H1 (cell line): ENCODE measurements around the gene OCSTAMP. TPM values are rescaled to one million over a fixed set of nuclear protein-coding genes. Genes with fewer than 3 reads are reported as not detected.

Experiments
- CTCF ChIA-PET: fragments of 300-600 bp; sonication (Branson Sonifier 250); formaldehyde crosslinking; loops from one replicate; lab custom pipeline; 2021; ENCODE audit not compliant: partially characterized antibody; lab: Charles Lee
- POLR2A ChIA-PET: fragments of 300-600 bp; sonication (Branson Sonifier 250); formaldehyde crosslinking; loops from one replicate; lab custom pipeline; 2021; ENCODE audit warnings: inconsistent platforms; ENCODE audit not compliant: partially characterized antibody; lab: Charles Lee
- DNase-seq, 2 experiments: peaks; one replicate each; pipeline versions ENCODE4 v3.0.0 to v3.0.0-alpha.2; 2010 to 2022; ENCODE audit warnings: low spot score in 2 of 2, low read depth in 1 of 2, mixed read lengths in 1 of 2
- FAIRE-seq: peaks from 2 replicates; lab custom pipeline; 2011; peaks lifted over from hg19 to GRCh38; lab: Jason Lieb, UNC
- H2AFZ ChIP-seq: 2 replicates; pipeline ENCODE4 v1.8.1; 2012; ENCODE audit warnings: low read length, inconsistent platforms
- H2AK5ac ChIP-seq: 2 replicates; pipeline ENCODE4 v1.6.1; 2013; ENCODE audit warnings: low read depth, low read length
- H2BK120ac ChIP-seq: replicated peaks from 2 replicates; pipeline ENCODE3; 2013; ENCODE audit warnings: low read depth, low read length, inconsistent platforms
- H2BK12ac ChIP-seq: 2 replicates; pipeline ENCODE4 v1.6.1; 2013; ENCODE audit warnings: low read depth, low read length
- H2BK15ac ChIP-seq: 2 replicates; pipeline ENCODE4 v1.6.1; 2013; ENCODE audit warnings: low read length
- H2BK20ac ChIP-seq: 2 replicates; pipeline ENCODE4 v1.6.1; 2013; ENCODE audit warnings: low read length
- H2BK5ac ChIP-seq: 2 replicates; pipeline ENCODE4 v1.6.1; 2013; ENCODE audit warnings: low read depth, low read length
- H3K14ac ChIP-seq: 2 replicates; pipeline ENCODE4 v1.6.1; 2013; ENCODE audit warnings: inconsistent platforms; ENCODE audit not compliant: insufficient read length
- H3K18ac ChIP-seq: 2 replicates; pipeline ENCODE4 v1.6.1; 2013; ENCODE audit warnings: low read length; ENCODE audit errors: extremely low read depth
- H3K23ac ChIP-seq: 2 replicates; pipeline ENCODE4 v1.6.1; 2013; ENCODE audit warnings: inconsistent platforms; ENCODE audit not compliant: insufficient read length
- H3K23me2 ChIP-seq: 2 replicates; pipeline ENCODE4 v1.6.1; 2013; ENCODE audit warnings: low read depth, low read length
- H3K27ac ChIP-seq: 2 replicates; pipeline ENCODE4 v1.6.1; 2011; ENCODE audit warnings: low read depth, low read length, inconsistent platforms
- H3K27me3 ChIP-seq, 4 experiments: replicated peaks in 1 of 4; 1 replicate in 1 of 4; 2 replicates in 3 of 4; pipeline versions ENCODE4 v1.6.1 to v1.8.1; 2011 to 2013; ENCODE audit warnings: low read length in 3 of 4, mild to moderate bottlenecking in 3 of 4, inconsistent platforms in 2 of 4, mixed read lengths in 2 of 4, moderate library complexity in 1 of 4; ENCODE audit not compliant: control insufficient read depth in 3 of 4, insufficient read depth in 3 of 4; ENCODE audit errors: extremely low read depth in 1 of 4
- H3K36me3 ChIP-seq, 4 experiments: 2 replicates each; pipeline versions ENCODE4 v1.6.1 to v1.8.1; 2011 to 2013; ENCODE audit warnings: mild to moderate bottlenecking in 4 of 4, low read length in 3 of 4, moderate library complexity in 2 of 4, control low read depth in 1 of 4, inconsistent platforms in 1 of 4; ENCODE audit not compliant: insufficient read depth in 4 of 4, control insufficient read depth in 2 of 4
- H3K4ac ChIP-seq: replicated peaks from 2 replicates; pipeline ENCODE3; 2013; ENCODE audit warnings: low read length, low read depth, mixed read lengths, inconsistent platforms; ENCODE audit not compliant: insufficient read length
- H3K4me1 ChIP-seq, 4 experiments: replicated peaks in 1 of 4; 1 replicate in 1 of 4; 2 replicates in 3 of 4; pipeline versions ENCODE4 v1.6.1 to v1.8.1; 2011 to 2013; ENCODE audit warnings: low read length in 3 of 4, inconsistent platforms in 2 of 4, mixed read lengths in 1 of 4; ENCODE audit not compliant: insufficient read depth in 4 of 4, control insufficient read depth in 3 of 4
- H3K4me2 ChIP-seq, 2 experiments: 2 replicates each; pipeline versions ENCODE4 v1.6.1 to v1.8.1; 2011 to 2013; ENCODE audit warnings: low read depth in 2 of 2, low read length in 2 of 2, control low read depth in 1 of 2, inconsistent platforms in 1 of 2, mild to moderate bottlenecking in 1 of 2; ENCODE audit not compliant: insufficient read depth in 1 of 2
- H3K4me3 ChIP-seq, 4 experiments: fragments of 200-600, 300-600 bp in 1 of 4; sonication (generic), shearing (Covaris generic), sonication (Bioruptor Twin) in 1 of 4; 2 replicates each; pipeline versions ENCODE4 v1.5.1 to v1.8.1; 2011 to 2016; ENCODE audit warnings: low read length in 4 of 4, low read depth in 3 of 4, control low read depth in 2 of 4, inconsistent platforms in 2 of 4, mild to moderate bottlenecking in 2 of 4, mixed read lengths in 1 of 4, moderate library complexity in 1 of 4; ENCODE audit not compliant: insufficient read depth in 2 of 4; ENCODE audit errors: extremely low read depth in 1 of 4
- H3K56ac ChIP-seq: replicated peaks from 2 replicates; pipeline ENCODE3; 2013; ENCODE audit warnings: low read depth, mild to moderate bottlenecking, mixed read lengths, low read length, inconsistent platforms; ENCODE audit not compliant: insufficient read length
- H3K79me1 ChIP-seq: 2 replicates; pipeline ENCODE4 v1.6.1; 2013; ENCODE audit warnings: low read depth, low read length, control low read depth
- H3K79me2 ChIP-seq, 2 experiments: 2 replicates each; pipeline versions ENCODE4 v1.6.1 to v1.8.1; 2012 to 2013; ENCODE audit warnings: low read length in 2 of 2, mild to moderate bottlenecking in 2 of 2, inconsistent platforms in 1 of 2; ENCODE audit not compliant: insufficient read depth in 2 of 2, control insufficient read depth in 1 of 2
- H3K9ac ChIP-seq, 4 experiments: replicated peaks in 1 of 4; 1 replicate in 1 of 4; 2 replicates in 3 of 4; pipeline versions ENCODE4 v1.6.1 to v1.8.1; 2011 to 2013; ENCODE audit warnings: low read depth in 3 of 4, low read length in 3 of 4, control low read depth in 2 of 4, mild to moderate bottlenecking in 2 of 4, moderate library complexity in 2 of 4, inconsistent platforms in 1 of 4; ENCODE audit errors: extremely low read depth in 1 of 4
- H3K9me3 ChIP-seq, 2 experiments: 2 replicates each; pipeline versions ENCODE4 v1.6.1 to v1.8.1; 2012 to 2013; ENCODE audit warnings: mild to moderate bottlenecking in 2 of 2, moderate library complexity in 2 of 2, control low read depth in 1 of 2, inconsistent platforms in 1 of 2, low read depth in 1 of 2, low read length in 1 of 2, mixed read lengths in 1 of 2; ENCODE audit not compliant: insufficient read depth in 2 of 2
- H4K20me1 ChIP-seq, 2 experiments: replicated peaks in 1 of 2; 2 replicates each; pipeline versions ENCODE3 to v1.8.1; 2011 to 2013; ENCODE audit warnings: inconsistent platforms in 2 of 2, low read length in 2 of 2, mild to moderate bottlenecking in 1 of 2; ENCODE audit not compliant: insufficient read depth in 2 of 2, control insufficient read depth in 1 of 2
- H4K5ac ChIP-seq: 2 replicates; pipeline ENCODE4 v1.6.1; 2013; ENCODE audit warnings: low read length, low read depth, mixed read lengths, inconsistent platforms; ENCODE audit not compliant: insufficient read length
- H4K8ac ChIP-seq: 2 replicates; pipeline ENCODE4 v1.8.0; 2013; ENCODE audit warnings: mild to moderate bottlenecking, moderate library complexity, low read length, inconsistent platforms; ENCODE audit not compliant: insufficient read depth; ENCODE audit errors: extremely low read depth
- H4K91ac ChIP-seq: replicated peaks from 2 replicates; pipeline ENCODE3; 2013; ENCODE audit warnings: low read length, mixed read lengths, inconsistent platforms; ENCODE audit not compliant: insufficient read length
- HDAC6 ChIP-seq: IDR thresholded peaks from one replicate; pipeline ENCODE4 v1.7.1; 2012; ENCODE audit warnings: low read depth, mild to moderate bottlenecking, inconsistent platforms, low read length, moderate library complexity
- NANOG ChIP-seq: IDR thresholded peaks from 2 replicates; pipeline ENCODE4 v1.6.1; 2011; ENCODE audit warnings: low read length, low read depth, mild to moderate bottlenecking, inconsistent platforms; ENCODE audit not compliant: insufficient read depth, poor library complexity, severe bottlenecking
- POU5F1 ChIP-seq: IDR thresholded peaks from 2 replicates; pipeline ENCODE4 v1.6.1; 2011; ENCODE audit warnings: low read depth, mild to moderate bottlenecking, low read length, moderate library complexity
- RXRA ChIP-seq: IDR thresholded peaks from 2 replicates; pipeline ENCODE4 v1.6.1; 2011; ENCODE audit warnings: low read depth, mild to moderate bottlenecking, low read length, moderate library complexity; ENCODE audit not compliant: insufficient read depth
- WGBS, 2 experiments: shearing (Covaris generic) in 1 of 2; methylation state at CpG; one replicate each; pipeline versions ENCODE4 v1.1.6 to v1.1.7; 2013 to 2015; ENCODE audit warnings: low lambda C conversion rate in 2 of 2, mixed read lengths in 2 of 2, inconsistent platforms in 1 of 2, low coverage in 1 of 2, missing lambda C conversion rate in 1 of 2; ENCODE audit not compliant: insufficient replicate concordance in 2 of 2, insufficient coverage in 1 of 2, insufficient read length in 1 of 2; ENCODE audit errors: extremely low coverage in 1 of 2, missing lambda C conversion rate in 1 of 2; 5-methylcytosine and 5-hydroxymethylcytosine counted together
- polyA plus RNA-seq, 7 experiments: library from polyadenylated mRNA; depleted of rRNA in 3 of 7; stranded (reverse) in 5 of 7; unstranded in 2 of 7; fragments of >200 nt in 5 of 7; fragments of 200-250 nt in 2 of 7; gene quantifications; 1 replicate in 5 of 7; 2 replicates in 1 of 7; 4 replicates in 1 of 7; pipeline versions ENCODE4 v1.2.1 to v1.2.3, GENCODE V29; 2011 to 2013; ENCODE audit warnings: missing spikeins in 2 of 7, mixed read lengths in 2 of 7
- total RNA-seq: library from RNA; stranded (reverse); fragmentation: NEBNext Ultra II Directional; extraction: Animal tissue kit (Norgen Biotek cat#: 25700); gene quantifications from 2 replicates; pipeline ENCODE4 v1.2.1, GENCODE V29; 2021
- TF ChIP-seq, protein P1 (sequence below): IDR thresholded peaks from 2 replicates; pipeline ENCODE4 v1.6.1; 2012; ENCODE audit warnings: low read length, inconsistent platforms

OCSTAMP gene
- total and polyA plus RNA-seq, 2 of the 8 experiments (the other 6 are each of a cell fraction or from before 2014, with no cell fraction given) = 0.09 to 0.13 TPM

GRCh38 chr20:46575937-46576461, 25.5 kb upstream of the OCSTAMP start:
- H2BK12ac ChIP-seq = no peak overlapping the region
- TF ChIP-seq, protein P1, sequence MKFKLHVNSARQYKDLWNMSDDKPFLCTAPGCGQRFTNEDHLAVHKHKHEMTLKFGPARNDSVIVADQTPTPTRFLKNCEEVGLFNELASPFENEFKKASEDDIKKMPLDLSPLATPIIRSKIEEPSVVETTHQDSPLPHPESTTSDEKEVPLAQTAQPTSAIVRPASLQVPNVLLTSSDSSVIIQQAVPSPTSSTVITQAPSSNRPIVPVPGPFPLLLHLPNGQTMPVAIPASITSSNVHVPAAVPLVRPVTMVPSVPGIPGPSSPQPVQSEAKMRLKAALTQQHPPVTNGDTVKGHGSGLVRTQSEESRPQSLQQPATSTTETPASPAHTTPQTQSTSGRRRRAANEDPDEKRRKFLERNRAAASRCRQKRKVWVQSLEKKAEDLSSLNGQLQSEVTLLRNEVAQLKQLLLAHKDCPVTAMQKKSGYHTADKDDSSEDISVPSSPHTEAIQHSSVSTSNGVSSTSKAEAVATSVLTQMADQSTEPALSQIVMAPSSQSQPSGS = no peak
- TF ChIP-seq RXRA = no peak
- no peak for TF ChIP-seq HDAC6
- TF ChIP-seq NANOG = no peak
- TF ChIP-seq POU5F1 = no peak
- H3K4me2 ChIP-seq = no peak overlapping the region
- H3K14ac ChIP-seq = no peak overlapping the region
- H3K79me2 ChIP-seq = no peaks in the 10 kb centered on the region
- ChIA-PET POLR2A (interaction anchor here (0.6 kb wide), 1 partner anchor 117 kb away, joined by 3 read pairs; no protein-coding TSS in a partner anchor), CTCF (interaction anchor here (0.8 to 4.5 kb wide), 4 partner anchors 11 to 17 kb away, joined by 3 to 41 read pairs (median 4); no protein-coding TSS in a partner anchor)
- H2AFZ ChIP-seq = no peak overlapping the region
- H3K79me1 ChIP-seq = no peaks in the 10 kb centered on the region
- no peak overlapping the region for H2BK120ac ChIP-seq
- H3K9ac ChIP-seq = no peak overlapping the region
- H4K8ac ChIP-seq = no peak overlapping the region
- no peak overlapping the region for H4K5ac ChIP-seq
- no peaks in the 10 kb centered on the region for H3K27me3 ChIP-seq
- no peaks in the 10 kb centered on the region for H3K23me2 ChIP-seq
- no peak overlapping the region; the same call in 1 of the 2 replicates for H3K27ac ChIP-seq
- no peaks in the 10 kb centered on the region; a peak in 1 of 8 replicates for H3K36me3 ChIP-seq
- H3K4me3 ChIP-seq = no peak overlapping the region
- no peaks in the 10 kb centered on the region; a peak in 2 of 7 replicates for H3K4me1 ChIP-seq
- no peak overlapping the region for H3K56ac ChIP-seq
- H3K18ac ChIP-seq = no peak overlapping the region
- H2BK15ac ChIP-seq = no peak overlapping the region
- FAIRE-seq (no peak), DNase-seq (no peak)
- no peak overlapping the region for H2BK20ac ChIP-seq
- no peak overlapping the region for H3K23ac ChIP-seq
- peaks cover under 1 to 6% of the 10 kb centered on the region in 2 experiments; a peak in 3 of 4 replicates for H3K9me3 ChIP-seq
- H4K91ac ChIP-seq = no peak overlapping the region
- no peak overlapping the region for H3K4ac ChIP-seq
- H4K20me1 ChIP-seq = no peaks in the 10 kb centered on the region
- no peak overlapping the region for H2AK5ac ChIP-seq
- no peak overlapping the region for H2BK5ac ChIP-seq
- 91% methylated on average over 9 of the region's 9 CpGs; no CpG with 5 or more reads in 1 of the 2 experiments for WGBS, 2 experiments
